ENCODE results near the gene ATXN10.

DNA sequence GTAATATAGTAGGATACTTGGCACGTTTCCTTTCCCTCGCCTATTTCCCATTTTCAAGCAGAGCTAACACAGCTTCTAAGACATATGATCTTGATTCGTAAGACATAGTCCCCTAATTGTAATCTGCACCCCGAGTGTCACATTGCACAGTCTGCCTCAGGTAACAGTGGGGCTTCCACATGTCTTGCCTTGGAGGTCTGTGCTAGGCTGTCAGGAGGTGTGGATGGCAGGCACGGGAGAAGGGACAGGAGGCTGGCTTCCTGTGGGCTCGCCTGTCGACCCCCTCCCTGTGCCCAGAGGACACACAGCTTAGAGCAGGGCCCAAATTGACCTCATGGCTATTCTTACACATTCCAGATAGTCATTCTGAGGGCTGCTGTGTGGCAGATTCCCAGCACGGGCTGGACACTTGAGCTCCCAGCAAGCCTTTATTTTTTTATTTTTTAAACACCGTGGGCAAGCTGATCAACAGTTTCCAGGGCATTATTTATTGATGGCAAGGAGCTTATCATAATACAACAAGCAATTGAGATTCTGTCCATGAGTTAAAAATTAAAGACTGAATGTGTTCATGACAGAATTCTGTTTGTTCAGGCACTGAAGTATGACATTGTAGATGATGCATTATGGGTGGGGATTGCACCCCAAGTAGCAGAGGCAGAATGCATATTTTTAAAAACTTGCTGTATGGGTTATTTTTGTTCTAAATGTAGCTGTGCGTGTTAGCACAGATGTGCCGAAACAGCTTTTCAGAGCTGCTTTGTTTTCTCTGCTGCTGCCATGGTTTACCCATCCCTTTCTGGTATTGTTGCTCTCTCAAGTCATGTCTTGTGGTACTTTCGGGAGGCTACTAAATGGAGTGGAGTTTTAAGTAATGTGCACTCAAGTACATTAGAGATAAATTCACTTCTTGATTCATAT, 113.0 kb downstream of the ATXN10 start:
- TF ChIP-seq CTCF (IDR thresholded peaks at IDR 0.05), result no peak
- no peak for TF ChIP-seq POLR2A (IDR thresholded peaks at IDR 0.05)
